Mesendoderm (in vitro differentiated cells): Measurements from ENCODE around the gene PRR5L.
A peak's percentile ranks its signal among the peaks of the same experiment; 100 is the strongest.

Experiments used
- DNase-seq: peaks from one replicate; pipeline ENCODE4 v3.0.0; 2013
- H2AK5ac ChIP-seq: 2 replicates; pipeline ENCODE4 v1.6.1; 2013; ENCODE audit warnings: low read length, inconsistent platforms
- H2BK120ac ChIP-seq: 2 replicates; pipeline ENCODE4 v1.6.1; 2013; ENCODE audit warnings: low read depth, mild to moderate bottlenecking, low read length, moderate library complexity, mixed read lengths
- H2BK15ac ChIP-seq: replicated peaks from 2 replicates; pipeline ENCODE4 v1.6.1; 2013; ENCODE audit warnings: low read depth, mild to moderate bottlenecking, moderate library complexity
- H2BK5ac ChIP-seq: 2 replicates; pipeline ENCODE4 v1.6.1; 2013; ENCODE audit warnings: low read length, inconsistent platforms
- H3K18ac ChIP-seq: 2 replicates; pipeline ENCODE4 v1.6.1; 2013; ENCODE audit warnings: mild to moderate bottlenecking, low read length, mixed read lengths
- H3K23ac ChIP-seq: one replicate; pipeline ENCODE4 v1.6.1; 2013; ENCODE audit warnings: low read length
- H3K27ac ChIP-seq: 2 replicates; pipeline ENCODE4 v1.5.1; 2013; ENCODE audit warnings: low read depth, mild to moderate bottlenecking, inconsistent platforms, low read length, moderate library complexity
- H3K27me3 ChIP-seq: 2 replicates; pipeline ENCODE4 v1.6.1; 2013; ENCODE audit warnings: low read length, control low read depth, mild to moderate bottlenecking, inconsistent platforms; ENCODE audit not compliant: insufficient read depth, poor library complexity
- H3K36me3 ChIP-seq: 2 replicates; pipeline ENCODE4 v1.6.1; 2013; ENCODE audit warnings: low read length, inconsistent platforms; ENCODE audit not compliant: control insufficient read depth, insufficient read depth
- H3K4ac ChIP-seq: one replicate; pipeline ENCODE4 v1.6.1; 2013; ENCODE audit warnings: low read depth, mild to moderate bottlenecking, low read length, moderate library complexity
- H3K4me1 ChIP-seq: 2 replicates; pipeline ENCODE4 v1.6.1; 2013; ENCODE audit warnings: low read depth, low read length, inconsistent platforms; ENCODE audit not compliant: control insufficient read depth
- H3K4me2 ChIP-seq: 2 replicates; pipeline ENCODE4 v1.6.1; 2013; ENCODE audit warnings: low read length
- H3K4me3 ChIP-seq: 2 replicates; pipeline ENCODE4 v1.5.1; 2013; ENCODE audit warnings: mild to moderate bottlenecking, low read length
- H3K56ac ChIP-seq: one replicate; pipeline ENCODE4 v1.6.1; 2013; ENCODE audit warnings: low read length
- H3K79me1 ChIP-seq: 2 replicates; pipeline ENCODE4 v1.6.1; 2013; ENCODE audit warnings: low read length, inconsistent platforms
- H3K79me2 ChIP-seq: 2 replicates; pipeline ENCODE4 v1.6.1; 2013; ENCODE audit warnings: mild to moderate bottlenecking, low read length; ENCODE audit not compliant: control insufficient read depth, insufficient read depth
- H3K9ac ChIP-seq: 2 replicates; pipeline ENCODE4 v1.6.1; 2013; ENCODE audit warnings: low read length, inconsistent platforms
- H4K5ac ChIP-seq: one replicate; pipeline ENCODE4 v1.6.1; 2013; ENCODE audit warnings: low read length
- H4K8ac ChIP-seq: one replicate; pipeline ENCODE4 v1.6.1; 2013; ENCODE audit warnings: low read depth, mild to moderate bottlenecking, control low read depth, low read length, moderate library complexity
- WGBS: extraction: QIAGEN DNeasy Blood & Tissue Kit; methylation state at CpG from one replicate; pipeline ENCODE4 v1.1.7; 2013; ENCODE audit warnings: low lambda C conversion rate, missing lambda C conversion rate; ENCODE audit not compliant: insufficient coverage; ENCODE audit errors: extremely low coverage; 5-methylcytosine and 5-hydroxymethylcytosine counted together

Gene PRR5L

DNA sequence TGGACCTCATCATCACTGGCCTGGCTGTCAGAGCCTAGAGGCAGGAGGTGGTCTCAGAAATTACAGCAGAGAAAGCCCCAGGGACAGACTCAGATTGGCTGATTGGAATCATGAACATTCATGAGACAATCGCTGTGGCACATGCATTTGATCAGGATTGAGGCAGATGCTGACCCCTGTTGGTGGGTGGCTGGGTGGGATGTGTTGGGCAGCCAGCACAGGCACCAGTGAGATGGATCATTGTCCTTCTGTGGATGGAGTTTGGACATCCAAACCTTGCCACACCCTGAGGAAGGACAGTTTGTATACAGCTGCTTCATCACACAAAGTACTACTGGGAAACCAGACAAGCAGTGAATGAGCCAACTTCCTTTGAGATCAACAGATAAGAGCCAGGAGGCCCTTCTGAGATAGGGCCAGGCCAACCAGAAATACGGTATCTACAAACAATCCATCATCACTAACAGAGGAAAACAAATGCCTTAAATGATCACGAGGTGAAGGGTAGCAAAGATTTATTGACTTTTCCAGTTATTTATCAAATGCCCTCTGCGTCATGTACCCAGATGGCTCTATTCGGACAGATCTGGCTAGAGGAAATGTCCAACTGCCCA, 24.2 kb upstream of the PRR5L start:
- H2BK15ac ChIP-seq: no peak overlapping the region
- no peak overlapping the region for H3K4me2 ChIP-seq
- no peak overlapping the region for H3K56ac ChIP-seq
- no peaks in the 10 kb centered on the region for H3K36me3 ChIP-seq
- no peak overlapping the region for H3K9ac ChIP-seq
- DNase-seq: peak; percentile 16
- H3K4me1 ChIP-seq: no peaks in the 10 kb centered on the region
- H3K23ac ChIP-seq: no peak overlapping the region
- H4K5ac ChIP-seq: no peak overlapping the region
- H3K79me1 ChIP-seq: no peaks in the 10 kb centered on the region
- no peak overlapping the region for H3K4me3 ChIP-seq
- H3K27ac ChIP-seq: no peak overlapping the region
- H2BK5ac ChIP-seq: no peak overlapping the region
- H3K27me3 ChIP-seq: no peaks in the 10 kb centered on the region
- no peak overlapping the region for H4K8ac ChIP-seq
- no peak overlapping the region for H3K18ac ChIP-seq
- no peak overlapping the region for H2AK5ac ChIP-seq
- no peaks in the 10 kb centered on the region for H3K79me2 ChIP-seq
- H3K4ac ChIP-seq: no peak overlapping the region
- no peak overlapping the region for H2BK120ac ChIP-seq
- WGBS: no CpG with 5 or more reads among the region's 5 CpGs

DNA sequence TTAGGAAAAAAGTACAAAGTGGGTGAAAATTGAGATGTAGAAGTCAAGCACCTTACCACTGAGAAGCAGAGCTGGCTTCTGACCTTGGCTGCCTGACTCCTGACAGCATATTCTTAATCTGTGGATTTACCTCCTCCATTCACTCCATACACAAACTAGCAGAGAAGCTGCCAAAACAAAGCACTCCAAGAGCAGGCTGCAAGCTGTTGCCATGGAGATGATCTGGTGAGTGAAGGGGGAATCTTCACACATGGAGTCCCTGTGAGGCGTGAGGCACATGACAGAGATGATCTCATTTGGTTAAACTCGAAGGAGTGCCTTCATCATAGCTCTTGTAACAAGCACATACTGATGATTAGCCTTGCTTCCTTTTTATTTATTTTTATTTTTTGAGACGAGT, 23.0 kb upstream of the PRR5L start:
- Histone ChIP-seq H2BK5ac (no peak overlapping the region), H3K56ac (no peak overlapping the region), H3K36me3 (no peaks in the 10 kb centered on the region), H3K18ac (no peak overlapping the region), H3K27ac (no peak overlapping the region), H3K23ac (no peak overlapping the region), H3K4ac (no peak overlapping the region), H3K4me3 (no peak overlapping the region), H3K79me2 (no peaks in the 10 kb centered on the region), H3K79me1 (no peaks in the 10 kb centered on the region), H2BK15ac (no peak overlapping the region), H2AK5ac (no peak overlapping the region), H3K9ac (no peak overlapping the region), H3K27me3 (no peaks in the 10 kb centered on the region), H2BK120ac (no peak overlapping the region), H4K8ac (no peak overlapping the region), H4K5ac (no peak overlapping the region), H3K4me1 (no peaks in the 10 kb centered on the region), H3K4me2 (no peak overlapping the region)
- peak; percentile 74 for DNase-seq
- no CpG with 5 or more reads among the region's 3 CpGs for WGBS

DNA sequence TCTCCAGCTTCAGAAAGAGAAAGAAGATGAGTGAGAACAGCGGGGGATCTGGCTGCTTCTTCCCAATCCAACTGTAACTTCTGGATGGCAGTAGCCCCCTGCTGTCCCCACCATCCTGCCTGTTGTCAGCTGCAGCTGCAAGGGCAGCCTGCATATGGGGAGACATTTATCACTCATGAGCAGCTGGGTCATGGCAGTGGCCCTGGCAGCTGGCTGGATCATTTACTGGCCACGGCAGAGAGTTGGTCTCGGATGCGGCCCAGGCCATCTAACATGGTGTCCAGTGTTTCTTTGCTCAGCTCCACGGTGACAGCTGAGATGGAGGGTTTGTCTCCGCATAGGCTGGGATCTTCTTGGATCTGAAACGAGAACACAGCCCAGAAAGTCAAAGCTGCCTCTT, 21.7 kb upstream of the PRR5L start:
- H2BK5ac ChIP-seq: no peak overlapping the region
- no peaks in the 10 kb centered on the region for H3K36me3 ChIP-seq
- H3K4me2 ChIP-seq: no peak overlapping the region
- no peak overlapping the region for H3K23ac ChIP-seq
- H2BK120ac ChIP-seq: no peak overlapping the region
- H3K79me2 ChIP-seq: no peaks in the 10 kb centered on the region
- no peak overlapping the region for H2AK5ac ChIP-seq
- DNase-seq: no peak
- H3K4me3 ChIP-seq: no peak overlapping the region
- H4K8ac ChIP-seq: no peak overlapping the region
- no peak overlapping the region for H2BK15ac ChIP-seq
- WGBS: no CpG with 5 or more reads among the region's 7 CpGs
- H3K9ac ChIP-seq: no peak overlapping the region
- H3K4ac ChIP-seq: no peak overlapping the region
- no peak overlapping the region for H3K56ac ChIP-seq
- no peaks in the 10 kb centered on the region for H3K79me1 ChIP-seq
- H4K5ac ChIP-seq: no peak overlapping the region
- no peaks in the 10 kb centered on the region for H3K4me1 ChIP-seq
- H3K27ac ChIP-seq: no peak overlapping the region
- H3K18ac ChIP-seq: no peak overlapping the region
- no peaks in the 10 kb centered on the region for H3K27me3 ChIP-seq

DNA sequence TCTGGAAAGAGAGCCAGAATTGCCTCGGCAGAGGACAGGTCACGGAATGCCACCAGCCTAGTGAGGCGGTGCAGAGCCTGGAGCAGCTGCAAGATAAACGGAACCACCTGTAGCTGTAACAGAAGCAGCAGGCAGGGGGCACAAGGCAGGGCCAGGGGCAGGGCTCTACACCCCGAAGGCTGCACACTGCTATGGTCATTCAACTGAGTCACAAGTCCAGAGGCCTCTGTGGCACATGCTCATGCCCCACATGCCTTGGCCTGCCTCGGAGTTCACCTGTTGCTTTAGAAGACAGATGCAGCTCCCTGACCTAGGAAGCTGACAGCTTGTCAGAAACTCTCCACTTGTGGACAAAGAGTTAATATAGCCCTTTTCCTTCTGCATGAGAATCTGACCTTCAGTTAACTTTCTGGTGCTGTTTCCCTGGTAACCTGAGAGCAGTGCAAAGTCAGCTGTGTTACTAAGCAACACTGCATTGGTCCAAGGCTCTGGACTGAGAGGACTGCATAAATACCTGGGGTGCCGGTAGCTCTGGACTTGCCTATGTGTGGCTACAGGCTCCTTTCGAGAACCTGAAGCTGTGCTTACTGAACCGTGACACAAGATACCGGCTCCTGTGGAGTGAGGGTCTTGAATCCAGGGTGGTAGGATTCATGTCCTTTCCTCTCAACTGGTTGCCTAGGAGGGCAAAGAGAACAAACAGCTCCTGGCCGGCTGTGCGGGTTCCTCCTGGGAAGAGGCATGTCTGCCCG, 17.4 kb upstream of the PRR5L start:
- H3K27ac ChIP-seq: no peak overlapping the region

GRCh38 chr11:36280531-36280930, 15.6 kb upstream of the PRR5L start:
- Histone ChIP-seq H3K27ac (no peak overlapping the region), H3K56ac (no peak overlapping the region), H4K5ac (no peak overlapping the region), H3K79me2 (no peaks in the 10 kb centered on the region), H3K4me1 (no peaks in the 10 kb centered on the region), H3K4me2 (no peak overlapping the region), H4K8ac (no peak overlapping the region), H2BK5ac (no peak overlapping the region), H3K27me3 (no peaks in the 10 kb centered on the region), H2BK15ac (no peak overlapping the region), H3K18ac (no peak overlapping the region), H3K4ac (no peak overlapping the region), H3K79me1 (no peaks in the 10 kb centered on the region), H3K36me3 (no peaks in the 10 kb centered on the region), H3K9ac (no peak overlapping the region), H2BK120ac (no peak overlapping the region), H3K23ac (no peak overlapping the region), H3K4me3 (no peak overlapping the region), H2AK5ac (no peak overlapping the region)
- no peak for DNase-seq
- WGBS: no CpG with 5 or more reads among the region's 1 CpG

More for the DNA sequence above, 17.4 kb upstream of the PRR5L start:
- no peak overlapping the region for H2AK5ac ChIP-seq
- H3K23ac ChIP-seq: no peak overlapping the region
- H2BK15ac ChIP-seq: no peak overlapping the region
- H3K18ac ChIP-seq: no peak overlapping the region
- no peak overlapping the region for H4K8ac ChIP-seq
- H3K4me1 ChIP-seq: no peaks in the 10 kb centered on the region
- no peak overlapping the region for H3K4me3 ChIP-seq
- H3K4ac ChIP-seq: no peak overlapping the region
- no CpG with 5 or more reads among the region's 13 CpGs for WGBS
- H3K4me2 ChIP-seq: no peak overlapping the region
- no peak overlapping the region for H3K56ac ChIP-seq
- H4K5ac ChIP-seq: no peak overlapping the region
- H3K9ac ChIP-seq: no peak overlapping the region
- no peak overlapping the region for H2BK5ac ChIP-seq
- no peaks in the 10 kb centered on the region for H3K27me3 ChIP-seq
- peak; percentile 18 for DNase-seq
- H3K79me1 ChIP-seq: no peaks in the 10 kb centered on the region
- H3K36me3 ChIP-seq: no peaks in the 10 kb centered on the region
- H2BK120ac ChIP-seq: no peak overlapping the region
- H3K79me2 ChIP-seq: no peaks in the 10 kb centered on the region
